HG03039 (cell line): ENCODE measurements around the gene OR7A5.
"Not testable (repeated sequence)": the region's sequence is repeated elsewhere in the genome, so short reads cannot be mapped to it uniquely, and the experiment has no call there.

Source experiments
- ATAC-seq: cut with Tn5 transposase; IDR thresholded peaks from one replicate; pipeline ENCODE4 v1.9.1; 2021; ENCODE audit warnings: mild to moderate bottlenecking, moderate library complexity; ENCODE audit not compliant: unreplicated experiment

The OR7A5 gene

DNA sequence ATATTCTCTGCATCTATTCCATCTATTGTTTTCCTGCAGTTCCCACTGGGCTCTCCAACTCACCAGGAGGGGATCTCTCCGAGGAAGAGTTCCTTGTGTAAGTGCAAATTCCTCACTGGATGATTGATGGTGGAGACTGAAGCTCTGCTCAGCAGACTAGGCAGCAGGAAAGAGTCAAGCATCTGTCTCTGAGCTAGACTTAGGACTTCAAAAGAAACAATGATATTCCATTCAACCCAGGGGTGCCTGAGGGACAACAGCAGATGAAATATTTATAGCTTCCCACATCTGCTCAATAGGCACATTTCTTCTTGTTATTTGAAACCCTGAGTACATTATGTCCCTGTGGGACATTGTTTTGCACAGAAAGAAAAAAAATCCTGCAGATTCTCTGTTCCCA is at the start of gene OR7A5, which contains the start of gene OR7C1:
OR7A5 (minus strand) TSS at position 175 of the 400 bp plus-strand sequence. CDS start 6,944 bp downstream, outside the sequence.
OR7C1 (minus strand) TSS at position 175 of the 400 bp plus-strand sequence. CDS start 35,049 bp downstream, outside the sequence.
- no peak for ATAC-seq

DNA sequence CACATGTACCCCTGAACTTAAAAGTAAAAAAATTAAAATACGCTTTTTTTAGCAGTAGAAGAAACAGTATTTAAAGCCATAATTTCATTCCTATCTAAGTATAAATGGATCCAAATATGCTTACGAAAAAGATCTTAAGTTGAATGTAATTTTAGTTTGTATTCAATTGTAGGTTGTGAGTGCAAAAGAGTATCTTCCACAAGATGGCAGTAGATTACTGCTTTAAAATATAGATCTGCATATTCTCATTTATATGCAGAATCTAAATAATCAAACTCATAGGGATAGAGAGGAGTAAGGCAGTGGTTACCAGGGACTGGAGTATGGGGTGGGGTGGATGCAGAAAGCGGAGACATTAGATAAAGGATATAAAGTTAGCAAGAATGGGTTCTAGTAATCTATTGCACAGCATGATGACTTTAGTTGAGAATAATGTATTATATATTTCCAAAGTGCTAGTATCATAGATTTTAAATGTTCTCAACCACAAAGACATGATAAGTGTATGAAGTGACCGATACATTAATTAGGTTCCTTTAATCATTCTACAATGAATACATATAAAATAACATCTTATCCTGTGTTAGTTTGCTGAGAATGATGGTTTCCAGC is 36.7 kb upstream of the OR7A5 start:
- ATAC-seq = no peak

DNA sequence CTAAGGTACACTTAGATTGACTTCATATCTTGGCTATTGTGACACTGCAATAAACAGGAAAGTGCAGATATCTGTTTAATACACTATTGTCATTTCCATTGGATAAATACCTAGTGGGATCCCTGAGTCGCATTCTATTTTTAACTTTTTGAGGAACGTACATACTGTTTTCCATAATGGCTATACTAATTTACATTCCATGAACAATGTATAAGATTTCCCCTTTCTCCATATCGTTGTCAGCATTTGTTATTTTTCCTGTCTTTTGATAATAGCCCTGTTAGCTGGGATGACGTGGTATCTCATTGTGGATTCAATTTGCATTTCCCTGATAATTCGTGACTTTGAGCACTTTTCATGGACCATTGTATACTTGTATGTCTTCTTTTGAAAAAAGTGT is 33.5 kb upstream of the OR7A5 start:
- no peak for ATAC-seq

DNA sequence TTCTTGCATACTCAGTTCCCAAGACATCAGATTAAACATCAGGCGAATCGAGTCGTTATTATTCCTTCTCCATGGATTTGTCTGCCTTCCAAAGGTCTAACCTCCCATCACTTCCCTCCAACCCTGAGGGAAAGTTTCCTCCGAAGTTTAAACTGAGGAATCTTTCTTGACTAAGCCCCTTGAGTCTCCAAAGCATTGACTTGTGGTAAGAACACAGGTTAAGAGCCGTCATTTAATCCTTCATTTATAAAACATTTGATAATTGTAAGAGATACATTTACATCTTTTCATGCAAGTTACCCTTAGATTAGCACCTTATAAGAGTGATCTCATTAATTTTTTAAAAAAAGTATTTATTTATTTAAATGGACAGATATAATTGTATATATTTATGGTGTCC is 13.8 kb upstream of the OR7A5 start, which contains the start of gene OR7A10:
OR7A10 (minus strand) TSS at position 101 of the 400 bp plus-strand sequence. CDS start 7,045 bp downstream, outside the sequence.
- ATAC-seq = no peak

DNA sequence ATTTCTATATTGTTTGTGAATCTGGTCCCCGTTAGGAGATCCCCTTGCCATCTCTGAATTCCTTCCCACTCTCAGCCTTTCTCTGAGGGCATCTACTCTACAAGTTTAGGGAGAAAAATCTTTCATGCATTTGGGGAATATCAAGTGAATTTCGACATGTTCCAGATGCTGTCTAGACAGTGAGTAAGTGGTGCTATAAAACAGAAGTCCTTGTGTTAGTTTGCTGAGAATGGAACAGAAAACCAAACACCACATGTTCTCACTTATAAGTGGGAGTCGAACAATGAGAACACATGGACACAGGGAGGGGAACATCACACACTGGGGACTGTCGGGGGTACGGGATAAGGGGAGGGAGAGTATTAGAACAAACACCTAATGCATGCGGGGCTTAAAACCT is 8.6 kb upstream of the OR7A5 start:
- ATAC-seq = no peak

DNA sequence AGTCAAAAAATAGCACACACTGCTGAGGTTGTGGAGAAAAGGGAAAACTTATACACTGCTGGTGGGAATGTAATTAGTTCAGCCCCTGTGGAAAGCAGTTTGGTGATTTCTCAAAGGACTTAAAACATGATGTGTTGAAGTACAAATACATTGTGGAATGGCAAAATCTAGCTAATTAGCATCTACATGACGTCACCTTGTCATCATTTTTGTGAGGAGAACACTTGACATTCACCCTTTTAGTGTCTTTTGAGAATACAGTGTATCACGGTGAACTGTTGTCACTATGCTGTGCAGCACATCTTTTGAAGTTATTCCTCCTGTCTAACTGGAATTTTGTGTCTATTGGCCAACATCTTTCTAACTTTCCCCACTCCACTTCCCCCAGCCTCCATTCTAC is 8.2 kb upstream of the OR7A5 start:
- ATAC-seq = no peak

DNA sequence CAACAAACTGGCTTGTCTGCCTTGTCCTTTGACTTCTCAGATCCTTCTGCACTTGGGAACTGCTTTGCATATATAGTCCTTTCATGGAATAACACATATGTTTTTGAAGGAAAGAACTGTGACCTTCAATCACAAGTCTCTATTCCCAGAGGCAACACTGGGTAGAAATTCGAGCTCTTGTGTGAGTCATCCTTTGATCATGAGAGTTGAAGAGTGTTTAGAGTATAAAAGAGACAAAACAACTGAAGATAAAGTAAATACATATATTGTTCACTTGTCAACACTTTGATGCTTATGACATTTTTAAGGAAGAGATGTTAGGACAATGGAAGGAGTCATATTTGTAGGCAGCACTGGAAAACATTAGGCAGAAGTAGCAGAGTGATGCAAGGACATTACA is 5.2 kb upstream of the OR7A5 start:
- no peak for ATAC-seq

DNA sequence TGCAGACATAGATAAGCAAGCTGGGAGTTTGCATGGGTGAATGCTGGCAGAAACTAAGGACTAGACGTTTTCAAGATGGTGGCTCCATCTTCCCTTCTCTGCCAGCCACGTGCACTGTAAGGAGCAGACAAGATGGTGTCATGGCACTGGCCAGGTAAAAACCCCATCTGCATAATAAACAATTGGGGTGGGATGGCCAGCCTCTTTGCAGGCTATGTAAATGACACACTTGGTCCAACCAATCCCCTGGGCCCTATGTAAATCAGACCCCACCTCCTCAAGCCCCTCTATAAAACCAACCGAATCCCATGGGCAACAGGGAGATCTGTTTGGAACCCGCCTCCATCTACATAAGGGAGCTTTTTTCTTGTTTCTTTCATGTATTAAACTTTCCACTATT is 2.4 kb upstream of the OR7A5 start:
- ATAC-seq = no peak

DNA sequence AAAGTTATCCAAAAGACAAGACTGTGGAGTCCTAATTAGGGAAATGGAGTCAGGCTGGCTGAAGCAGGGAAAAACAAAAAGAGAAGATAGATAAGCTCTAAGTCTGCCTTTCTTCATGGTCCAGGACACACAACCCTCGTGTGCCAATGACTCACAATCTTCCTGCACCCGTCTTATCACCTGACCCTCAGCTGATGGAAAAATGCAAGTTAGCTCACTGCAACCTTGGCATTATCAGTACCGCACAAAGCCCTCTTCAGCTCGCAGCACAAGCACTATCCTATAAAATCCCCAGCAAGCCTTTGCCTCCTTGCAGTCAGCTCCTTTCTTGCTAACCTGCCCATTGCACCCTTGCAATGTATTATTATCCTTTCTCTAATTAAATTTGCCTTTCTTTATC is 4.3 kb downstream of the OR7A5 start:
- no peak for ATAC-seq

DNA sequence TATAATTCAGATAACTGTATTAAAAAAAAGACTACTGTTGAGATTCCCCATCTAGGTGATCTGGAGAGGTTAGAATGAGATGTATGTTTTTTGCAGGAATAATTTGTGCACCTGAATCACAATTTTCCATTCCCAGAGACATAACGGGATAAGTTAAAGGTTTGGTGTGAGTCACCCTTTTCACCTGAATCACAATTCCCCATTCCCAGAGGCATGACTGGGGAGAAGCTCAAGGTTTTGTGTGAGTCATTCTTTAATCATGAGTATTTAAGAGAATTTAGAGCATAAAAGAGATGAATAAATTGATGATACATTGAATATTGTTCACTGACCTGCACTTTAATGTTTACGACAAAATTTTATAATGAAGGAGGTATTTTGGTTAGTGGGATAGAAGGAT is 9.0 kb downstream of the OR7A5 start:
- no peak for ATAC-seq

DNA sequence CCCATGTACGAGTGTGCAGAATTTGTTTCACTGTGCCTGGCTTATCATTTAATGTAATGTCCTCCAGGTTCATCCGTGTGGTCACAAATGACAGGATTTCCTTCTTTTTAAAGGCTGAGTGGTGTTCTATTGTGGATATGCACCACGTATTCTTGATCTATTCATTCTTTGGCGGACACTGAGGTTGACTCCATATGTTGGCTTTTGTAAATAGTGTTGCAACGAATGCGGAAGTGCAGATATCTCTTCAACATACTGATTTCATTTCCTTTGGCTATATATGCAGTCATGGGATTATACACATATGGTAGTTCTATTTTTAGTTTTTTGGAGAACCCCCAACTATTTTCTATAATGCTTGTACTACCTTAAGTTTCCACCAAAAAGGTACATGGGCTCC is 13.0 kb downstream of the OR7A5 start:
- ATAC-seq = no peak

DNA sequence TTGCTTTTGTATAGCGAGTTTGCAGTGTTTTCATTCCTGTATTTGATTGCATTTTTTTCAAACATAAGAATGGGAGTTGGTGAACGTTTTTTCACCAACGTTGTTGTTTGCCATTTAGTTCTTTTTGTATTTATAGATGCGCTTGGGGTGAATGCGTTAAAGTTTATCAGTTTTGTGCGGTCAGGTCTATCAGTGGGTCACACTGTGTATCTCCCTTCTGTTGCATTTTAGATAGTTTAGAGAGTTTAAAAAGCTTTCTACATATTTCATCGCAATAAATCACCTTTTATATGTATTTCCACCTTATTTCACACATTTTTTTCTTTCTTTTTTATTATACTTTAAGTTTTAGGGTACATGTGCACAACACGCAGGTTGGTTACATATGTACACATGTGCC is 16.4 kb downstream of the OR7A5 start:
- ATAC-seq = no peak

DNA sequence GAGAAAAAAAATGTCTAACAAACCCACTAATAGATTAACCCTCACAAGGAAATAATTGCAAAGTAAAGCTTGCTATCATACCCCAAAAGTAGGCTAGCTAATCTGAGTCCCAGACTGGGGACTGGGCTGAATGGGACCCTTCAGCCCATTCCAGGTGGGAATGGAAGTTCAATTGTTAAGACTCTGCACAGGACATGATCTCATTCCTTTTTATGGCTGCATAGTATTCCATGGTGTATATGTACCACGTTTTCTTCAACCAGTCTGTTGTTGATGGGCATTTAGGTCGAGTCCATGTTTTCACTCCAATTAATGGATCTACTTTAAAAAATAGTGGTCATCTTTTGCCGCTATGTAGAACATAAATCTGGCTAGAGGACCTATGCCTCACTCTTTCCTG is 17.9 kb downstream of the OR7A5 start:
- ATAC-seq = no peak

DNA sequence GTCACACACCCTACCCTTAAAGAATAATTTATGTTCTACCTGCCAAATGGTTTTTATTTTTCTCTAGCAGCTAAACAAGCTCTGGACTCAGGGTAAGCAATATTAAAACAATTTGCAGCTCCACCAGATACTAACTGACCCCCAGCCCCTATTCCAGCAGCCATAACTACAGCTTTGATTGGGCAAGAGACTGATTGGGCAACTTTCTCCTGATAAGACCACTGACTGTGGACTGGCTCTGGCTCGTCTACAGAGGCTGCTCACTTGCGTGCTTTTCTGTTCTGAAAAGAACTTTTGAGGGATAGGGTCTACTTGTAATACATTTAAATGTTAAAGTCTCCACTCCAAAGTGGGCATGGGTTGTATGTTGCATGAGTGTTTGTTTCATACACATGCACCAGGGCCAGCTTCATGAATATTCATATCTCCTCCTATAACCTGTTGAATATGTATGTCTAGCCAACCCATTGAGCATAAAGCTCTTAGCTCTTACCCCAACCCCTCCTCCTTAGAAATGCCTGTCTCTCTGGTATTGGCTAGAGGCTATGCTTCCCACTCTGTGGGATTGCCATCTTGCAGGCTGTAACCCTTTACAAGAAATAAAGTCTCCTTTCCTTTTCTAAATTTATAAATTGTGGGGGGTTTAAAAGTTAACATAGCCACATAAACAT is 19.9 kb downstream of the OR7A5 start:
- no peak for ATAC-seq

DNA sequence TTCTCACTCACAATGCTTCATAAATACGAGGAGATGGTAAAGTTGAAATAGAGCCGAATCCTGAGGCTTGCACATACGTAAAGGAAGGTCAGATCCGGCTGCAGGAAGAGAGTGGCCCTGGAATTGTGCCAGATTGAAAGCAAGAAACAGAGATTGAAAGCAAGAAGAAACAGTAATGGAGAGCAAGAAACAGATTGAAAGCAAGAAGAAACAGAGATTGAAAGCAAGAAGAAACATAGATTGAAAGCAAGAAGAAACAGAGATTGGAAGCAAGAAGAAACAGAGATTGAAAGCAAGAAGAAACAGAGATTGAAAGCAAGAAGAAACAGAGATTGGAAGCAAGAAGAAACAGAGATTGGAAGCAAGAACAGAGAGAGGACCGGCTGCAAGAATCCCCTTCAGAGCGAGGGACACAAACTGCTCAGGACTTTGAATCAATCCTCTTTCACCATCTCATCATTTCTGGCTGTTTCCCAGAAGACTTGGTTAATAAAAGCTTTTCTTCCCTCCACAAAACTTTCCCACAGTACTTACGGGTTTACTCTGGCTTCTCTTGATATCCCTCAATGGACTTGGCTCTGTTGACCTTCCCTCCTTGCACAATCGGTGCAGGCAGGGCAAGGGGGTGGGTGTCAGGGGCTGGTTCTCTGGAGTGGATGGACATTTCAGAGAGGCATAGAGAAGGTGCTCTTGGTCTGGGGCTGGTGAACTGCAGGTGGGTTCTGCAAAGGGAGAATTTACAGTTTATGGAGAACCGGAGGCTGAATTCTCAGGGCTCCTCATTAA is 25.5 kb downstream of the OR7A5 start:
- ATAC-seq = no peak

DNA sequence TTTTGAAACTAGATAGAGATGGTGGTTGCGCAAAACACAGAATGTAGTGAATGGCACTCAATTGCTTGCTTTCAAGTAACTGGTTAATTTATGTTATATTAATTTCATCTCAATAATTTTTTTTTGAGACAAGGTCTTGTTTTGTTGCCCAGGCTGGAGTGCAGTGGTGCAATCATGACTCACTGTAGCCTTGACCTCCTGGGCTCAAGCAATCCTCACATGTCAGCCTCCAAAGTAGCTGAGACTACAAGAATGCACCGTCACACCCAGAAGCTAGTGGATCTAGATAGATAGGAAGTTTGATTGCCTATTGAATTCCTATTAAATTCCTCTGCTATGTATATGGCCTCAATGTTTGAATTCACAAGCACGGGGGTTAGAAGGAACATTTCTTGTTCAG is 30.2 kb downstream of the OR7A5 start:
- no peak for ATAC-seq

DNA sequence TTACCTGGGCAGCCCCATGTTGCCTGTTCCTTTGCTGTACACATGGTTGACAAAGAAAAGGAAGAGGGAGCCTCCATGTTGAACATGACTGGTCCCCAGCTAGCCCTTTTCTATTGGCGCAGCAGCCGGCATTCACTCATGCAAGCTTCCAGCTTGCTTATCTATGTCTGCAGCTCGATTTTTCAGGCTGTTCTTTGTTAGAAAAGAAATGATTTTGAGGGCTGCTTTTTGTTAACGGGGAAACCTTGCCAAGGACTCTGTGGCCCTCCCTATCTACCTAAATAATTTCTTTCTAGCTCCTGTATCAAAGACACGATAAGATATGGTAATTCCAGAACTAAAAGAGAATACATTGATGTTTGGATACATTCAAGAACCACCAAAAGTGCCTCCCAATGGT is 36.2 kb downstream of the OR7A5 start:
- no peak for ATAC-seq

DNA sequence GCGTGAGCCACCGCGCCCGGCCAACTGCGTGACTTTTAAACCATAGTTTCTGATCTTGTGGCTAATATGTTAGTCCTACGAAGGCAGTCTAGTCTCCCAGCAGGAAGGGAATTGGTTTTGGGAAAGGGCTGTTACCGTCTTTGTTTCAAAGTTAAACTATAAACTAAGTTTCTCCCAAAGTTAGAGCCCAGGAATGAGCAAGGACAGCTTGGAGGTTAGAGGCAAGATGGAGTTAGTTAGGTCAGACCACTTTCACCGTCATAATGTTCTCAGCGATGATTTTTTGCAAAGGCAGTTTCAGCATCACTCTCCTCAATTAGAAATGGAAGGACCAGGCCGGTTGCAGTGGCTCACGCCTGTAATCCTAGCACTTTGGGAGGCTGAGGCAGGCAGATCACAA is 39.0 kb downstream of the OR7A5 start:
- no peak for ATAC-seq

DNA sequence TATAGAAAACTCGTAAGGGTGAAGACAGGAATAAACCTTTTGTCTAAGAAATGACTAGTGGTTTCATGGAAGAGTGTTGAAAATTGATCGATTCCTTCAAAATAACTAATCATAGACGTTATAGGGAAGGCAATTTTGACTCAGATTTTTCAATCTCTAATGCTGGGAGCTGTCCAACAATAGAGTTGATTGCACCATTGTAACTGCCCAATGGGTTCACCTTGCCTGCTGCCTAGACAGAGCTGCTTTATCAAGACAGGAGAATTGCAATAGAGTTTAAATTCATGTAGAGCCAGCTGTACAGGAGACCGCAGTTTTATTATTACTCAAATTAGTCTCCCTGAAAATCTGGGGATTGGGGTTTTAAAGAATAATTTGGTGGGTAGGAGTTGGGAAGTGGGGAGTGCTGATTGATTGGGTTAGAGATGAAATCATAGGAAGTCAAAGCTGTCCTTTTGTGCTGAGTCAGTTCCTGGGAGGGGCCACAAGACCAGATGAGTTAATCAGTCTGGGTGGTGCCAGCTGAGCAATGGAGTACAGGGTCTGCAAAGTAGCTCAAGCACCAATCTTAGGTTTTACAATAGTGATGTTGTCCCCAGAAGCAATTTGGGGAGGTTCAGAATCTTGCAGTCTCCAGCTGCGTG is 39.8 kb downstream of the OR7A5 start:
- no peak for ATAC-seq

DNA sequence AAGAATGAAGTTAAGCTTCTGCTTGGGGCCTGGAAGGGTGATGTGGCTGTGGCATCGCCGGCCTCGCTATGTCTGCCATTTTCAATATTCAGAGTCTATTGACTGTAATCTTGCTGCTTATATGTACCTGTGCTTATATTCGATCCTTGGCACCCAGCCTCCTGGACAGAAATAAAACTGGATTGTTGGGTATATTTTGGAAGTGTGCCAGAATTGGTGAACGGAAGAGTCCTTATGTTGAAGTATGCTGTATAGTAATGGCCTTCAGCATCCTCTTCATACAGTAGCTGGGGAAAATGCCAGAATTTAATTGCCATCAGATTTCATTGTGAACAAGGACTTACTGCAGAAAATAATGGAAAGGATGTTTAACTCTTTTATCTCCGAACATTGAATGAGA is 42.7 kb downstream of the OR7A5 start:
- not testable (repeated sequence) for ATAC-seq

DNA sequence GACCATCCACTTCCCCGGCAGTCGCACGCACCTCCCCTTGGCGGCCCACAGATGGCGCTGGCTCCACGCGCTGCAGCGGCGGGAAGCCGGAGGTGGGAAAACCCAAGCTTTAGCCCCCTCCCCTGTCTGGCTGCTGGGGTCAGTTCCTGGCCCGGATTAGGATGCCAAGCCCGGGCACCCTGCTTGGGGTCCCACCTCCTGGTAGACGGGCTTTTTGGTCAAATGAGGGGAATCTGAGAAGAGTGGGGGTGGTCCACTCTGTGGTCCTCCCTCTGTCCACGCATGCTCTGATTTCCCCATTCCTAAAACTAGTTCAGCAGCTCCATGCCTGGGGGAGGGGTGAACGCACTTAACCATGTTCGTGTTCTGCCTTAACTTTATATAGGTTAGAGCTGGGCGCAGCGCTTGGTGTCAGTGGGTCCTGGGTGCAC is 48.5 kb downstream of the OR7A5 start:
- no peak for ATAC-seq
